ENCODE results near the gene PCDHB9. TPM values are rescaled to one million over a fixed set of nuclear protein-coding genes. Genes with fewer than 3 reads are reported as not detected.
"Not testable (repeated sequence)": the region's sequence is repeated elsewhere in the genome, so short reads cannot be mapped to it uniquely, and the experiment has no call there.

The PCDHB9 gene
- total and polyA plus RNA-seq, 9 of the 15 experiments (the other 6 are each of a cell fraction or from before 2014, with no cell fraction given) = not detected

DNA sequence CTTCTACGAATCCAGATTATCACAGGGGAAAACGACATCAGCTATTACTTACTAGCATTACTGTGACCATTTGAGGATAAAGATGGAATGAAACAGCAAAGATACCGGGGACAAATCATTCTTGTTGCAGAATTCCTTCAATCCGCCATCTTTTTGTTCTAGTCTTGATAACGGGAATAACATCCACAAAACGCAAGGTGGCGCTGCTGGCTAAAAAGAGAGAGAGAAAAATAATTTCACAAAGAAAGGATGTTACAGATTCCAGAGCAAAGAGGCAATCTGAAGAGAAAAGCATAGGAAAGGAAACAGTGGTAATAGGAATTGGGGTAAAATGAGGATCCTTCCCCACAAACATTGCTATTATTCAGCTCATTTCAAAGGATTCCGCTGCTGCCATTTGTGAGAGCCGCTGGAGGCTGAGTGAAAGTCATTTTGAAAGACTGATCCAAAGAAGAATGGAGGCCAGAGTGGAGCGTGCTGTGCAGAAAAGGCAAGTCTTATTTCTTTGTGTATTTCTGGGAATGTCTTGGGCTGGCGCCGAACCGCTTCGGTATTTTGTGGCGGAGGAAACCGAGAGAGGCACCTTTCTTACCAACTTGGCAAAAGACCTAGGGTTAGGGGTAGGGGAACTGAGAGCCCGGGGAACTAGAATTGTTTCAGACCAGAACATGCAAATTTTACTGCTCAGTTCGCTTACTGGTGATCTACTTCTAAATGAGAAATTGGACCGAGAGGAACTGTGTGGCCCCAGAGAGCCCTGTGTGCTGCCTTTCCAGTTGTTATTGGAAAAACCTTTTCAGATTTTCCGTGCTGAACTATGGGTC lies 14.4 kb upstream of the PCDHB9 start, which contains the start of gene PCDHB7 (continued):
- TF ChIP-seq ADNP (tag; IDR thresholded peaks at IDR 0.05) (no peak), NFYB (IDR thresholded peaks at IDR 0.05; ENCODE audit: extremely low read depth, insufficient read length) (no peak), SRSF7 (optimal IDR thresholded peaks at IDR 0.05; ENCODE audit: low read depth, low read length) (no peak), YY1 (IDR thresholded peaks at IDR 0.05; ENCODE audit: borderline replicate concordance in 1 of 3, control insufficient read depth in 1 of 3, extremely low read depth in 1 of 3, insufficient read depth in 3 of 3, insufficient read length in 1 of 3, insufficient replicate concordance in 2 of 3, low read depth in 1 of 3, low read length in 2 of 3) (peak in 1 of 3 experiments; percentile 72)

GRCh38 chr5:141174291-141175104 lies 12.5 kb upstream of the PCDHB9 start:
- H3K36me3 ChIP-seq (ENCODE audit: control insufficient read depth, insufficient read depth, low read length); H3K4me2 ChIP-seq (ENCODE audit: insufficient read depth, low read length); H3K4me1 ChIP-seq (replicated peaks in 1 of 2; ENCODE audit: control insufficient read depth in 2 of 2, insufficient read depth in 2 of 2, low read length in 2 of 2); H3K79me2 ChIP-seq (ENCODE audit: control insufficient read depth, insufficient read depth, low read length); H3K9me3 ChIP-seq (replicated peaks; ENCODE audit: control insufficient read depth, insufficient read depth, low read depth, low read length); BruUV-seq (replicated peaks); H3K27ac ChIP-seq (ENCODE audit: extremely low read depth, low read depth, low read length); H2AFZ ChIP-seq (ENCODE audit: low read depth, low read length); FAIRE-seq; H3K4me3 ChIP-seq; H3K9ac ChIP-seq (ENCODE audit: insufficient read depth in 1 of 2, low read depth in 2 of 2, low read length in 2 of 2); H3K9me1 ChIP-seq (ENCODE audit: control insufficient read depth, insufficient read depth, low read length); DNase-seq (ENCODE audit: extremely low read depth in 1 of 4, low spot score in 3 of 4); POLR2A ChIA-PET; CTCF ChIA-PET (ENCODE audit: low intra/inter-chr PET ratio); in situ Hi-C loops (cut with MboI); ATAC-seq; H4K20me1 ChIP-seq (replicated peaks; ENCODE audit: control insufficient read depth, insufficient read depth, low read length): not testable (repeated sequence)
- H3K27me3 ChIP-seq (ENCODE audit: control insufficient read depth in 2 of 2, insufficient read depth in 2 of 2, low read length in 2 of 2) = peaks cover 8 to 19% of the 10 kb centered on the region in 2 experiments; a peak in 3 of 5 replicates
- intact Hi-C loops (cut with micrococcal nuclease) = loop anchor here (1.0 kb wide), 1 partner anchor 13 kb away; the partner anchor contains the start of gene PCDHB9
- 4% methylated on average over 62 of the region's 79 CpGs for WGBS (ENCODE audit: insufficient coverage, low coverage, missing lambda C conversion rate)
